Neural progenitor cell (in vitro differentiated cells): ENCODE measurements around the gene RNU2-1.
"Not testable (repeated sequence)": the region's sequence is repeated elsewhere in the genome, so short reads cannot be mapped to it uniquely, and the experiment has no call there.

Experiments
- CTCF ChIP-seq: fragments of 200-600 bp; sonication (generic); IDR thresholded peaks from 2 replicates; pipeline ENCODE4 v1.5.1; 2017; ENCODE audit warnings: antibody characterized with exemption, mild to moderate bottlenecking
- EZH2 ChIP-seq: fragments of 200-600 bp; sonication (generic); IDR thresholded peaks from 2 replicates; pipeline ENCODE4 v1.6.1; 2017; ENCODE audit warnings: antibody characterized with exemption, mild to moderate bottlenecking, moderate library complexity
- EZH2phosphoT487 ChIP-seq: fragments of 200-600 bp; sonication (generic); IDR thresholded peaks from 2 replicates; pipeline ENCODE4 v1.6.1; 2017; ENCODE audit warnings: antibody characterized with exemption

GRCh38 chr17:43232021-43232699, 1.6 kb downstream of the RNU2-1 start:
- not testable (repeated sequence) for TF ChIP-seq CTCF, EZH2, EZH2phosphoT487
